Measurements from ENCODE around the gene SCRN3.

GRCh38 chr2:174454566-174454965, 59.0 kb downstream of the SCRN3 start:
- no peak for TF ChIP-seq EP300 (IDR thresholded peaks at IDR 0.05; ENCODE audit: borderline replicate concordance)
- no peak for TF ChIP-seq CEBPB (IDR thresholded peaks at IDR 0.05)
- no peak for TF ChIP-seq TCF12 (IDR thresholded peaks at IDR 0.05; ENCODE audit: low read depth)
- no peak for TF ChIP-seq EGR1 (IDR thresholded peaks at IDR 0.05)
